ENCODE measurements around the gene MYCN.
"Not testable (repeated sequence)": the region's sequence is repeated elsewhere in the genome, so short reads cannot be mapped to it uniquely, and the experiment has no call there.

The MYCN gene

GRCh38 chr2:15943378-15944280 is 3.3 kb downstream of the MYCN start:
- no peak for DNase-seq (ENCODE audit: low read depth in 2 of 2)

GRCh38 chr2:15944325-15945017 is 4.1 kb downstream of the MYCN start:
- DNase-seq (ENCODE audit: low read depth in 2 of 2), result no peak

GRCh38 chr2:15945909-15946705 is 5.8 kb downstream of the MYCN start:
- DNase-seq (ENCODE audit: low read depth in 2 of 2), result no peak

- DNase-seq (ENCODE audit: low read depth in 2 of 2), result no peak
Measured at GRCh38 chr2:15946983-15947382, 6.6 kb downstream of the MYCN start.

- DNase-seq (ENCODE audit: low read depth in 2 of 2), result no peak
Measured at GRCh38 chr2:15947431-15947830, 7.1 kb downstream of the MYCN start.

- DNase-seq (ENCODE audit: low read depth in 2 of 2), result no peak
Measured at GRCh38 chr2:15948704-15948957, 8.3 kb downstream of the MYCN start.

GRCh38 chr2:15949126-15949525 is 8.8 kb downstream of the MYCN start:
- DNase-seq (ENCODE audit: low read depth in 2 of 2), result no peak

GRCh38 chr2:15949551-15949950 is 9.2 kb downstream of the MYCN start:
- no peak for DNase-seq (ENCODE audit: low read depth in 2 of 2)

GRCh38 chr2:15950088-15950952 is 10.0 kb downstream of the MYCN start:
- DNase-seq (ENCODE audit: low read depth in 2 of 2), result no peak

GRCh38 chr2:15951936-15952335 is 11.6 kb downstream of the MYCN start:
- not testable (repeated sequence) for DNase-seq (ENCODE audit: low read depth in 2 of 2)

GRCh38 chr2:15952451-15953146 is 12.2 kb downstream of the MYCN start:
- DNase-seq (ENCODE audit: low read depth in 2 of 2), result no peak

GRCh38 chr2:15953147-15953630 is 12.8 kb downstream of the MYCN start:
- DNase-seq (ENCODE audit: low read depth in 2 of 2), result no peak

- DNase-seq (ENCODE audit: low read depth in 2 of 2), result no peak
Measured at GRCh38 chr2:15953891-15954680, 13.7 kb downstream of the MYCN start.

- no peak for DNase-seq (ENCODE audit: low read depth in 2 of 2)
Measured at GRCh38 chr2:15954761-15955160, 14.4 kb downstream of the MYCN start.

GRCh38 chr2:15955232-15955988 is 15.1 kb downstream of the MYCN start:
- no peak for DNase-seq (ENCODE audit: low read depth in 2 of 2)

- no peak for DNase-seq (ENCODE audit: low read depth in 2 of 2)
Measured at GRCh38 chr2:15956230-15956629, 15.9 kb downstream of the MYCN start.

GRCh38 chr2:15956751-15957736 is 16.7 kb downstream of the MYCN start:
- no peak for DNase-seq (ENCODE audit: low read depth in 2 of 2)

Measured in activated CD8-positive, alpha-beta memory T cell treated with anti-CD3 and anti-CD28 coated beads for 4 hours (primary cell).